Stimulated activated CD8-positive, alpha-beta memory T cell treated with anti-CD3 and anti-CD28 coated beads, Interleukin-12 subunit alpha, Interleukin-12 subunit beta, amount 100 ng/mL, for 1 hour (primary cell): ENCODE measurements around the gene ERFE.

Experiments
- DNase-seq: peaks from one replicate; pipeline ENCODE4 v3.0.0-alpha.2; 2020; ENCODE audit warnings: low read depth

Gene ERFE

GRCh38 chr2:238140040-238140439 is 18.7 kb upstream of the ERFE start:
- DNase-seq = no peak

- no peak for DNase-seq
Observed at GRCh38 chr2:238140721-238141540, 17.8 kb upstream of the ERFE start.

DNA sequence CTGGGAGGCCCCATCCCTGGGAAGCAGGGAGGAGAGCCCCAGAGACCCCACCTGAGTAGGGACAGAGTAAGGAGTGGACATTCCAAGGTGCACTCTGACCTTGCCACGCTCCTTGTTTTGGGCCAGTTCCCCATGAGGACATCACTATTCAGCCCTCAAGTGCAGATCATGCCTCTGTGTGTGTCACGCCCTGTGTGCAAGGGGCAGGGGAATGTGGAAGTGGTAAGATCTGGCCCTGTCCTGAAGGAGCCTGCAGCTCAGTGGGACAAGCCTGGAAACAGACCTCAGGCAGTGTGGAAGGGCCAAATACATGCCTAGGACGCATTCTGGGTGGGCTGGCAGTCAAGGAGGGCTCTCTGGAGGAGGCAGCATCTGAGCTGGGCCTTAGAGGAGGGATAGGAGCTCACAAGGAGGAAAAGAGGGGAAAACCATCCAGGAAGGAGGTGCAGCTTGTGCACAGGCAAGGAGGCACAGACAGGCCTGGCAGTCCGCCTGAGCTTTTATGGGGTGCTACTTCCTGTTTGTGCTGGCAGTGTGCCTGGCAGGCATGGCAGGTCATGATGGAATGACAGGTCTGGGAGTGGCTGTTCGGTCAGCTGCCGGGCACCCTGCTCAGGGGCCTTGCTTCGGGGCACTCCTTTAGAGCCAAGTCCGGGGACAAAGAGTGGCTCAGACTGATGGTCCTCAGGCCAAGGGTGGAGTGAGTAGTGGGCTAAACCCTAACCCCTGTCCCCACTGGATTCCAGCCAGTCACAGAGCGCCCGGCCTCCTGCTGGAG is 17.0 kb upstream of the ERFE start:
- no peak for DNase-seq

GRCh38 chr2:238142382-238143205 is 16.2 kb upstream of the ERFE start:
- DNase-seq = no peak

DNA sequence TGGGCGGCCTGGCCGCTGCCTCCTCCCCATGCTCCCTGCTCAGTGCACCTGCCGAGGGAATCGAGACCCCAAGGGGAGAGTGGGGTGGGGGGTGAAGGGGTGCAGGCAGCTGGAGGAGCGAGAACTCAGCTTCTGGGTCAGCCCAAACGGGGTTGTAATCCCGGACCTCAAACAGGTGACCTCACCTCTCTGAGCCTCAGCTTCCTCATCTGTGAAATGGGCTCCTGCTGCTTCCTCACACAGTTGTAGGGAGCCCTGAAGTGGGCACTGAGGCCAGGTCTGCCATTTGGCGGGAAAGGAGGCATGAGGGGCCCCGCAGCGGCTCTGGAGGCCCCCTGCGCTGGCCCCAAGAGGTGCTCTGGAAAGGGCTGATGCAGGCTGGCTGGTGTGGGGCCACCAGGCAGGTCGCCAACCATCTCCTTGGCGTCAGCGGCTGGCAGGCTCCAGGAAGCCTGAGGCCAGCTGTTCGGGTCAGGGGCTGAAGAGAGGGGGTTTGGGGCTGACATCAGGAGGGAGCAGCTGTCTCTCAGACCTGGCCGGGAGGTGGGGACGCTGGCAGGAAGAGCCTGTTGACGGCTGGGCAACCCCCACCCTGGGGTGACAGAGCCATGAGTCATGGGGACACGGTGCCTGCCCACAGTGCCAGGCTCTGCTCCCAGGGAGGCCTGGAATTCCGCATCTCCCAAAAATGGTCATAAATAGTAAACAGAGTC is 15.4 kb upstream of the ERFE start:
- no peak for DNase-seq

- DNase-seq = no peak
Observed at GRCh38 chr2:238144262-238144661, 14.5 kb upstream of the ERFE start.

DNA sequence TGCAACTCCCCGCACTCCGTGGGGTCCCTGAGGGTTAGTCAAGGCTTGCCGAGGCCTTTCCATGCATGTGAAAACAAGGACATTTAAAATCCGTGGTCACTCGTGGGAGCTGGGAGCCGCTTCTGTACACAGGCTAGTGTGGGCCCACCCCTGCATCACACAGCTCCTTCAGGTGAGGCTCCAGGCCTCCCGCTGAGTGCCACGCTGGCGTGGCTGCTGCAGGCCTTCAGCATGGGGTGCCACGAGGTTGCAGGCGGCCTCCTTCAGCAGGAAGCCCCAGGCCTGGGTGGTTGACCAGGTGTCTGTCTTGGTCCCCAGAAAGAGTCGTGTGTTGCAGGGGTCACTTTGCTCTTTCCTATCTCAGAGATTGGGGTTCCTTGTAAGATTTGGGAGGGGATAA is 13.7 kb upstream of the ERFE start:
- no peak for DNase-seq

GRCh38 chr2:238145851-238146250 is 12.9 kb upstream of the ERFE start:
- no peak for DNase-seq

- no peak for DNase-seq
Observed at GRCh38 chr2:238146884-238147544, 11.8 kb upstream of the ERFE start.

GRCh38 chr2:238148981-238149380 is 9.8 kb upstream of the ERFE start:
- no peak for DNase-seq

- DNase-seq = no peak
Observed at GRCh38 chr2:238149841-238150572, 8.8 kb upstream of the ERFE start.

GRCh38 chr2:238150686-238151085 is 8.1 kb upstream of the ERFE start:
- DNase-seq = no peak

DNA sequence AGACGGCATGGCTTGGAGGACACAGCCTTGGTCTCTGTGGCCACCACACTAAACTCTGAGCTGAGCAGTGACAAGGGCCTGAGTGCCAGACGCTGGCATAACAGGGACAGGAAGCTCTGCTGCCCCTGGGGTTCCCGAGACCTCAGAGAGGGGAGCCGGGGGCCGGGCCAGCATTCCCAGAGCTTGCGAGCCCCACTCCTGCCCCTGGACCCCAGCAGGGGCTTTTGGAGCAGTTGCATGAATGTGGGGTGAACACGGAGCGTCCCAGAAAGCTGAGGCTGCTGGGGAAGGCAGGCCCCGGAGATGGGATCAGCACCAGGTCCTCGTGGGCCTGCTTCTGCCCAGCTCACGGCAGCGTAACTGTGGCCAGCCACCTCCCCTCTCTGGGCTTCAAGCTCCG is 7.6 kb upstream of the ERFE start:
- DNase-seq = no peak

GRCh38 chr2:238151628-238152235 is 7.0 kb upstream of the ERFE start:
- no peak for DNase-seq

DNA sequence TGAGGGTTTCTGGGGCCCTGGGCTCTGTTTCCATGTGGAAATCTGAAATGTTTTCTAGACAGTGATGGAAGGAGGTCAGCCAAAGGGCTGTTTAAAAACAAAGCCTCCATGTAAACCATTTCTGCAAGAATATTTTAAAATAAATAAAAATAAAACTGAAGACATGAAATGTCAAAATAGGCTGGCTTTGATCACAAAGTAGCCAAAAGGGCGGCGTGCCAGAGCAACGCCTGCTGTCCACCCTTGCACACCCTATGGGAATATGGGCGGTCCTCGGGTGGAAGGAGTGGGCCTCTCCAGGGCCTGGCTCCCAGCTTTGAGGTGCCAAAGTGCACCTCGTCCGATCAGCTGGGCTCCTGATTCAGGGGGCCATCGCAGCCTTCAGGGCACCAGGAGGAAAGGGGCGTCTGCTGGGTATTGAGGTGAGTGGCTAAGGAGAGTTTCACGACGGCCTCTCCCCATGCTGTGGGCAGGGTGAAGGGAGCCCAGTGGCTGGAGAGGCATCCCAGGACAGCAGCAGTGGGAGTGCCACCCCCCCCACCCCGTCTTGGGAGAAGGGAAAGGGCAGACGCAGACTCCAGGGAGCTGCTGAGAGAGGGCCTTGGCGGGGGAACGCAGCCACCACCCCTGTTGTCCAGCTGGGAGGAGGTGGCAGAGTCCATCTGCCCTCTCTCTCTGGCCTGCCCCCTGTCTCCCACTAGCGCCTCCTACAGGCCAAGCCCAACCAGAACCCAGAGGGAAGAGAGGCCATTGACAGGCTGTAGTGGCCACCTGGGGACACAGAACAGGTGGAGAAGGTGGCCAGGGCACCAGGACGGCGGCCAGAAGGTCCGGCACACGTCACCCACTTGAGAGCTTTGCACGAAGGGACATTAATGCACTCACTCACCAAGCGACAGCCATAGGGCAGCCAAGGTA is 5.7 kb upstream of the ERFE start:
- no peak for DNase-seq

- DNase-seq = no peak
Observed at GRCh38 chr2:238154570-238154969, 4.2 kb upstream of the ERFE start.

GRCh38 chr2:238155051-238155760 is 3.6 kb upstream of the ERFE start:
- DNase-seq = no peak
